ENCODE data around the gene ARHGAP6.

ARHGAP6 gene

DNA sequence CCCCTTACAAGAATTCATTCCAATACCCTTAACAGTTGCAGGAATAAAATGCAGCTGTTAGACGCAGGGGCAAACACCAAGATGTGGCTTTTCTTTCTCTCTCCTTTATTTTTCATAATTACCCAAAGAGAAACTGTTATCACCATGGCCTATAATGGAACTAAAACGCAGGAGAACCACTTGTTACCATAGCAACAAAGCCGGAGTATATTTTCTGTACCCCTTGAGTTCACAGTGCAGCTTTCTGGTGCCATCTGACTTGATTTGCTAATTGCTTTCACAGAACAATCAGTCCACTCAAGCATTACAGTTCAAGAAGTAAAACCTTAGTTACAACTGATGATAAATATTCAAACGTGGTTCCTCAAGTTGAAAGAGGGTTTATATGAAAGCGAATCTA lies 214.6 kb downstream of the ARHGAP6 start:
- DNase-seq, result no peak

DNA sequence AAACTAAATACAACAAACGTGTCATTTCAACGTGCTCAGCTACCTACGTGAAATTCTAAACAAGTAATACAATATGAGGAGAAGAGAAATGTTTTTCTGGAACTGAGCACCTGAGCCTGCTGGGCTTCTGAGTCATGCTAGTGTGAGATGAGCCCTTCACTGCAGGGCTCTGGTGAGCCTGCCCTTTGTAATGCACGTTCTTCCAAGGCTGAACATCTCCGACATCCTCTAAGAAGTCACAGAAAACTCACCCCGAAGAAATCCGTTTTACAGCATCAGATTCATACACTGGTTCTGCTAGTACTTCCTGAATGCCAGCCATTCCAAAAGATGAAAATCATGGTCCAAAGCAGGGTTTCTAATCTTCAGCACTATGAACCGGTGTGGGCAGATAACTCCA lies 215.4 kb downstream of the ARHGAP6 start:
- no peak for DNase-seq

DNA sequence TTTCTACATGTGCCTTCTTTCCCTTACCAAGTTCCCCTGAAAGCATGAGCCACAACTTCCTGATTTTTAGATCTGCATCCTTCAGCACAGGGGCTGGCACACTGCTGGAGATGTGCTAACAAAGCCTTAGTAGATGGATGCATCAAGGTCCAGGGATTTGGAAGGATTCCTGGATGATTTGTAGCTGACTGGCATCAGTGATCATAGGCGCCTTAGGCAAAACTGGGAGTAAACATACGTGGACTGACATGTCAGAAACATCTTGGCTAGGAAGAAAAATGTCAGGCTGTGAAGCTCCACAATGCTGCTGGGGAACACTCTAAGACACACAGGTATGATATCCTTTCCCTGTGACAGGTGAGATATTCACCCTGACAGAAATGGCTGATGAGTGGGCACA lies 216.1 kb downstream of the ARHGAP6 start:
- DNase-seq, result no peak

DNA sequence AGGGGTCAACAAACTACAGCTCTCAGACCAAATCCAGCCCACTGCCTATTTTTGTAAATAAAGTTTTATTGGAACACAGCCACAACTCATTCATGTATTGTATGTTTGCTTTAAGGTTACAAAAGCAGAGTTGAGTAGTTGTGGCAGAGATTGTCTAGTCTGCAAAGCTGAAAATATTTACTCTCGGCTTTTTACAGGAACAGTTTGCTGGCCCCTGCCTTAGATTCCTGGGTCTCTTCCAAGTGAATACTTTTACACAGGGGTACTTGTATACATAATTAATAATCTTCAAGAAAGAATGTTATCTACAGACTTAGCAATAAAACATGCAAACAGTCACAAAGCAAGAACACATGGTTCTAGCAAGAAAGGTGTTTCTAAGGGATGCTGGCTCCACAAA lies 218.3 kb downstream of the ARHGAP6 start:
- no peak for DNase-seq

DNA sequence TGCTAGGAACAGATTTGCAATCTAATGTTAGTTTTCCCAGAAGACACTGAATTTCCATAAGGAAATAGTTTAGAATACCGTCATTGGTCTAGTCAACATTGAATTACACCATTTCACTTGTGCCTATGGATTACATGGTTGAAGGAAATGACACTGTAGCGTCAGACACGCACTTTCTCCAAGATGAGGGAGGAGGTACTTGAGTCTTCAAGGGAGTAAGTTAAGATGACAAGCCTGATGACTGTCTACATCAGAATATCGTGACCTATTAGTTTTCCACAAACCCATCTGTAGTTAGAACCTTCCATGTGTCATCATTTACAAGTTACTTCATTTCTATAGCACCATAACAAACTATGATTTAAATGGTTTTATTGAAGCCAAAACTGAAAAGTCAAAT lies 218.8 kb downstream of the ARHGAP6 start:
- DNase-seq, result no peak

DNA sequence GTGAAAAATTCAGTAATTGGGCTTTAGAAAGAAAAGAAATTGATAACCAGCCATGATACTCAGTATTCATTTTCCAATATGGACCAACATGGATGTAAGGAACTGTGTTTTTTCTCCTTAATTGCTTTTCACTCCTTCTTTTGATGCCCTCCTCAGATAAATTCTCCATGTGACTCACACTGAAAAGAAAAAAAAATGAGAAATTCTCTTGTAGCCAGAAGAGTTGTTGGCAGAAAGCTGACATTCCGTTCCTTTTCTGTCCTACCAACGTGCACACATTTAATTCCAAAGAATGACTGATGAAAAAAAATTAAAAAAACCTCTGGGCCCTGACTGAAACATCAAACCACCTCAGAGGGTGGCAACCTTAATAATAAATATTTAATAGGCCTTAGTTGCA lies 219.4 kb downstream of the ARHGAP6 start:
- DNase-seq, result no peak

DNA sequence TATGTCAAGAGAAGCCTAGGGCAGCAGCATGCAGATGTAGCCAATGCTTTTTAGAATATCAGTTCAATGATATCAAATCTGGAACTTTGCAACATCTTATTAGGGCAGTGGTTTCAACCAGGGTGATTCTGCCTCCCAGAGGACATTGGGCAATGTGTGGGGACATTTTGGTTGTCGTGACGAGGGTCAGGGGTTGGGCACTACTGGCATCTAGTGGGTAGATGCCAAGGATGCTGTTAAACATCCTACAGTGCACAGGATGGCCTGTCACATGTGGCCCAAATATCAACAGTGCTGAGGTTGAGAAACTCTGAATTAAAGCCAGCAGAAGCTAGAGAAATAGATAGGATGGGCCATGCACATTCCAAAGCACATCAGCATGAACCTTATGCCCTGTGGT lies 220.2 kb downstream of the ARHGAP6 start:
- DNase-seq, result no peak

DNA sequence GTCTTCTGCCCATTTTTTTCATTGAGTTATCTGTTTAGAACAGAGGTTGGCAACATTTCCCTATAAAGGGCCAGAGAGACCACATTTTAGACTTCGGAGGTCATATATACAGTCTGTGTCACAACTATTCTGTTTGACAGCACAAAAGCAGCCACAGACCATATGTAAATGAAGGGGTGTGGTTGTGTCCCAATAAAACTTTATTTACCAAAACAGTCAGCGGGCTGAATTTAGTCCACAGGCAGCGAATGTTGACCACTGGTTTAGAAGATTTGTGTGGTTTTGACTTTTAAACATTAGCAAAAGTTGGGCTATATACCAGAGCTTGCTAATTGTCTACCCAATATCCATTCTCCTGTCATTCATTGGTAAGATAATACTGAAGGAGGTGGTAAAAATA lies 221.7 kb downstream of the ARHGAP6 start:
- no peak for DNase-seq

DNA sequence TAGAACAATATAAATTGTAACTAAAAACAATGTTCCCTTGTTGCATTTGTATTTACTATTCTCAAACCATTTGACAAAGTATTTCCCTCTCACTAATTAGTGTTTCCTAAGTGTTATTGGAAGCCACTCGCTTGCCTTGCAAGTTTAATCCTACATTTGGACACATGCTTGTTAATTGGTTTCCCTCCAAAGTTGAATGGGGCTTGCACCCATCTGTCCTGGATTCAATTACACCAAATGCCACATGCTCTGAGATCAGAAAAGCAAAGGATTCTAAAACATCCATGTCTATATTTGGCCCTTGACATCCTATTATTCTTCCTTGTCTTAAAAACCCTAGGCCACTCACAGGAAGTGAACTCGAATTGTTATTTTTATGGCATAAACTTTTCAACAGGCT lies 225.9 kb downstream of the ARHGAP6 start:
- DNase-seq, result no peak

DNA sequence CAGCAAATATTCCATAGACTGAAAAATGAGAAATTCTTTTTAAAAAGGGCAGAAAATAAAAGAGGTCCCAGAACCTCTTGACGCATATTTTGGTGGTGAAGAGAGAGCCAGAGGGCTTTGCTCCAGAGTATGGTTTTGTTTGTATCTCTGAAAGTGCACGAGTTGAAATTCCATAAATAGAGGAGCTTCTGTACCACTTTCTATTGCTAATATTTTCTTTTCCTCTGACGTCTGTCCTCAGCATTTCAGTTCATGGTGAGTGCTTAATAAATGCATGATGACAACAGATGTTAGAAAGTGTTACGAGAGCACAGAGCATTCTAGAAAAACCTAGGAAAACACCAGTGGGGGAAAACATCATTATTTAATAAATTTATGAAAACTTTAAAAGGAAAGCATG lies 227.0 kb downstream of the ARHGAP6 start:
- DNase-seq, result no peak

DNA sequence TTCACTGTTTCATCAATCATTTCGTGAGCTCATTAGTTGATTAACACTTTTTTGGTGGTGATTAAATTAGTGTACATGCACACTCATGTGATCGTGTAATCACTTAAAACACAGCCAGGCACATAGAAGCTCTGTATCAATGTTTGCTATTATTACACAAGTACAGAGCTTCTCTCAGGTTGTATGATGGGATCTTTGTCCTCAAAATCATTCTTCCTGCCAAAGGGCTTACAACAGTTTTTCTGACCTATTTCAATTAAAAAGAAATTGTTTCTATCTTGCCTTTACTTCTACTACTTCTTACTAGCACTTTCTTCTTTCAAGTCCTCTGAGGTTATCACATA lies 227.4 kb downstream of the ARHGAP6 start:
- DNase-seq, result no peak

DNA sequence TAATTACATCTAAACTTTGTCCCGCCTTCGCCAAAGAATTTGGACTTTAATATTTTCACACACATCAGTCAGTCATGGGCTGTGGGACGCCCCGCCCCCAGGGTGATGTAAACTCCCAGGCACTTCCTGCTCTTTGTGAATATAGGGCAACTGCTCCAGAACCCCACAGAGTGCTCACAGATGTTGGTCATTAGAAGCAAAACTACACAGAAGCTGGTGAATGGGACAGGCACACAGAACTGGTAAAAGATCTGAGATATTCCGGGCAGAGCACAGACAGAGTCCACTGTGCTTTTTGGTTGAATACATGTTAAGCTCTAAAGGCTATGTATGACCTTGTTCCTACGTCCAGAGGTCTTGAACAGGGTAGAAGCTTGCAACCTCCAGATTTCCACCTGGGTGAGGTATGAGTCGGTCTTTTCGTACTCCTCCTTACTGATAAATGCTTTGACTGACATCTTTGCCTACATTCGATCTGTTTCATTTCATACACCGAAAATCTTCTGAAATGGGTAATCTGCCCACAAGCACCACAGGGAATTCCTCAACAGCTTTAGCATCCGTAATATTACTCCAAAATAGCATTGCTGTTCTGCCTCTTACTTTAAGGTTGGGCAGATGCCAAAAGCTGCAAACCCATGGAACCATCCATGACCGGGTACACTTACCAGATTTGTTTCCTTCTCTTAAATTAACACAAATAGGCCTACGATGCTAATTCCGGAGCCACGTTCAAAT lies 227.9 kb downstream of the ARHGAP6 start:
- DNase-seq, result no peak

DNA sequence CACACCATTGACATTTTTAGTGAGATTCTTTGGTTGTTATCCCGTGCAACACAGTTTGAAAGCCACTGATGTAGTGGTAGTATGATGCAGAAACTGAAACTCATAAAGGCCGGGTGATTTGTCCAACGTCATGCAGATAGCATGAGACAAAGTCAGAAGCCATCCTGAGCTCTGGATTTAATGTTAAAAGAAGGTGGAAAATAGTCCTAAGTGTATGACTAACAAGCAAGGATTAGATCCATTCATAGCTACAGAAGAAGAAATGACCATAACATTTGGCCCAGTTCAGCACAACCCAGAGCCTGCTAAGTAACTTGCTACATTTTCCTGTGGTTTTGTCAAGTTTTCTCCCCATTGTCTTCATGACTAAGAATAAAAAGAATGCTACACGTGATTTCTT lies 230.2 kb downstream of the ARHGAP6 start:
- no peak for DNase-seq

DNA sequence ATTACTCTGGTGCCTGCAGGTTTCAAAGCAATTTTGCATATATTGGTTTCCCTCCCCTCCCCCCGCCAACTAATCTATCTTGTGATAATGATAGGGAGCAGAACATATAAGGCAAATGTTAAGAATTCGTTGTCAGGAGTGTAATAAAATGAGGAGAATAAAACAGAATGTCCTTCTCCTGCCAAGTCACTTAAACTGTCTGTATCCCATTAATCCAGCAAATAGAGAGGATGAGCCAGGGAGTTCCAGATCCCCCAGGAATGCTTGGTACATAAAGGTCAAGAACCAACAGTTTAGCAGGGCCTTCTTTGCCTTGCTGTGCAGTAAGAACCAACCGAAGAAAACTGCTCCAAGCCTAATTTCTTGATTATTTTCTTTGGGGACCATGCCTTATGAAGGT lies 231.1 kb downstream of the ARHGAP6 start:
- DNase-seq, result no peak

DNA sequence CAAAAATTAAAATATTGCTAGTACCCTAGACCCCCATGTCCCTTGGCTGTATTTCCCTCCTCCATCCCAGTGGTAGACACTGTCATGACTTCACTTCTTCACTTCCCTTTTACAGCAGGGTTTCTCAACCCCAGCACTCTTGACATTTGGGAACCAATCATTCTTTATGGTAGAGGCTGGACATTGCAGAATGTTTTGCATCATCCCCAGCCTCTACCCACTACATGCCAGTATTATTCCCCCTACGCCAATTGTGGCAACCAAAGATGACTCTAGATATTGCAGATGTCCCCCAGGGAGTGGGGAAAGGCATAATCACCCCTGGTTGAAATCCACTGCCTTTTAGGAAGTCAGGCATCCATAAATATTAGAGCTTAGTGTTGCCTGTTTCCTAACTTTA lies 233.9 kb downstream of the ARHGAP6 start:
- DNase-seq, result no peak

DNA sequence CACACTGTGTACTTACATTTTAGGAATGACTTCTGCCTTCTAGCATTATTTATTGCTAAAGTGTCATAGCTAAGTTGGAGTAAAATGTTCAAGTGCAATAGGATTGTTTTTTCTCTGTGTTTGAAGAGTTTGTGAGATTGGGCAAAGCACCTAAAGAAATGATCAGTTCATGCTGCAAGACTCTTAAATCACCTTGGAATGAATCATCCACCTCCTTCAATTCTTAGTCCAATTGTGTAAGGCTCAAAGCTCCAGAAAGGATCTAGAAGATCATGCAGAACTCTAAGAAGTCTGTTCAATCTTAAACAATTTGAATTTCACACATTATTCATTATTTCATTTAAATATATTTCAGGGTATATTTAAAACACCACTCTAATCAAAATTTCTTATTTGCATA lies 235.4 kb downstream of the ARHGAP6 start:
- DNase-seq, result no peak

DNA sequence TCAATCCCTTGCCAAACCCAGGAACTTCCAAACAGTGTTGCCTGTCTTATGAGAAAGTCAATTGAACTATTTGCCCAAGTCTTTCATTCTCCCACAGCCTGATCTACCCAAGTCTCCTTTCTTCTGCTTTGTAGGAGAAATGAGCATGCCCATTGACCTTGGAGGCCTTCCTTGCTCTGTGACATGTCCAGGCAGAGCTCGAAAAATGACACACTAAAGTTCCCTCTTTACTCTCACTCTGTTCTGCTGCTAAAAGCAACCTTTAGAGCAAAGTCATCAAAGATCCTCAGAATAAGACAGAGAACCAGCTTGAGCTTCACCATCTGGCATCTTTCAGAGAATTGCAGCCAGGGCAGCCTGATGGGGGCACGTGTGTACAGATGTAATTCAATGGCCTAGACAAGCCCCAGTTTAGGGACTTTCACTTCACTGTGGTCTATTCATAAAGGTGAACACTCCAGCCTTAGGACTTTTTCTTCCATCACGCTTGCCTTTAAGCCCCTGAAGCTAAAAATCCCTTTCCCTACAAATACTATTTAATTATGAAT lies 236.1 kb downstream of the ARHGAP6 start:
- no peak for DNase-seq

DNA sequence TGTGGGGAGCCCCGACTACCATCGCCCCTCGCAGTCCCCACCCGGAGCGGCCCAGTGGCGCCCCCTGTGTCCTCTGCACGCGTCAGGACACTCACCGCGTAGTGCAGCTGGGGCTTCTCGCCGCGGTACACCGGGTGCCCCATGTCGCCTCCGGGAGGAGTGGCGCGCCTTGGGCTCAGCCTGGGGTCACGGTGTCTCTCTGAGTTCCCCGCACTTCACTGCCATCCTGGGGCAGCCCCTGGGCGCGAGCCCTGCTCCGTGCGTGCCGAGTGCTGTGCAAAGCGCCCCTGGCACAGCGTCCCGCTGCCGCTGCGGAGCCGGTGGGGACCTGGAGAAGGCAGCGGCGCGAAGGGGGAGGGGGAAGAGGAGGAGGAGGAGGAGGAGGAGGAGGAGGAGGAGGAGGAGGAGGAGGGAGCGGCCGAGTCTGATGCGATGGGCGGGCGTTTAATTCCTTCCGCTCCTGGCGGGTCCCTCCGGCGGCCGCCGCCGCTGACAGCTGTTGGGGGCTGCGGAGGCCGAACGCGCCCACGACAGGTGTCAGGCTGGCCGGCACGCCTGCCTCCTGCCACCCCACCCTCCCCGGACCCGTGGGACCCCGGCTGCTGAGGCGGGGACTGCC lies 238.2 kb downstream of the ARHGAP6 start:
- no peak for DNase-seq

DNA sequence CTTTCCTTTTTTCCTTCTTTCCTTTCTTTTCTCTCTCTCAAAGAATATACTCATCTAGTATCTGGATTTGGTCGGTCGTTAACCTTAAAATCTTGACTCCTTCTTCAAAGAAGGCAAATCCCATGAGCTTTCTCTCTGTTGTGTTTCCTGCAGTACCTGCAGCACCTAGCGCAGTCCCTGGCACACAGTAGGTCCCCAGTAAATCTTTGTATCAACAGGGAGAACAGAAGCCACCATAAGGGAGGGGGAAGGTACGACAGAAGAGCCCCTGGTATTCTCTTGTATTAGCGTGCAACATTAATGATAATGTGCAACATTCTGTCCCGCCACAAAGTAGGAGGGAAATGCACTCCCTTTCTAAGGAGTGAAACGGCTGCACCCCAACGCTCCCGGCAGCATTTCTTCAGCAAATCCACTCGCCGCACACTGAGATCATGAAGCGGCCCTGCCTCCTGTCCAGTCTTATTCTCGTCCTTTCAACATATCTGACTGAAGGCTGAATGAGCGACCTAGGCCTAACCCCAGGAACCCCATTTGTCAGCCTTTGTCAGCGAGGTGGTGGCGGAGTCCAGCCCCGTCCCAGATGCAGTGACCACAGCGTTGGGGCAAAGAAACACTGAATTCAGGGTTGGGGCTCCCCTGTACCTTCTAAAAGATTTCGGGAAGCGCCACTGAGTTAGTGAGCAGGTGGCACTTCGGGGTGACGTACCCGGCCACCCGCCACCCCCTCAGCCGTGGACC lies 238.8 kb downstream of the ARHGAP6 start:
- no peak for DNase-seq

DNA sequence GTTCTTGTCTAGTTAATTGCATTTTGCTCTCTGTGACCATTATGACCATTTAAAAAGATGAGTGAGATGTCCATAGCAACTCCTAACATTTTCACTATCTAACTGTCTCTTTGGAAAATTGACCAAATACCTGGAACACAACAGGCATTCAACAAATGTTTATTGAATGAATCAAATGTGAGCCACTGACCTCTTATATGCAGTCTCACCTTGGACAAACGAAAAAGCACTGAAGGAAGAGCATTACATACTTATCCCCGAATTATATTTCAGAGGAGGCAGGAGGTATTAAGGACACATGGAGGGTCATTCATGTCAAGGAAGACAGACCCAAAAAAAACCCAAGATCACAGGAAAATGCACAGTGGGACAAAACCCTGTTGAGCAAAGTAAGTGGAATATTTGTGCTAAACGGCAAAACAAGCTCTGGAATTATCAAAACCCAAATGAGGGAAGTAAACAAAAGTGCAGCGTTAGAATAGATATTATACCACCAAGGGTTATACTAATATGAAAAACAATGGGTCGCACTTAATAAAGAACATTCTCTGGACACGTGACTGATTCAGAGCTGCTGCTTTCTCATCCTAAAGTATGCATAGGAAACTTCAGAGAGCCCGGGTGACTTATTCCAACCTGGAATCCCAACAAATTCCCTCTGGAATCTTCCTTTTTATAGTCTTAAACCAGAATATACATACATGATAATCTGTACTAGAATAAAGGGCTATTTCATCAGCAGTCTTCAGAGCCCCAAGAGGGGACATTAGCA lies 240.6 kb downstream of the ARHGAP6 start:
- no peak for DNase-seq

DNA sequence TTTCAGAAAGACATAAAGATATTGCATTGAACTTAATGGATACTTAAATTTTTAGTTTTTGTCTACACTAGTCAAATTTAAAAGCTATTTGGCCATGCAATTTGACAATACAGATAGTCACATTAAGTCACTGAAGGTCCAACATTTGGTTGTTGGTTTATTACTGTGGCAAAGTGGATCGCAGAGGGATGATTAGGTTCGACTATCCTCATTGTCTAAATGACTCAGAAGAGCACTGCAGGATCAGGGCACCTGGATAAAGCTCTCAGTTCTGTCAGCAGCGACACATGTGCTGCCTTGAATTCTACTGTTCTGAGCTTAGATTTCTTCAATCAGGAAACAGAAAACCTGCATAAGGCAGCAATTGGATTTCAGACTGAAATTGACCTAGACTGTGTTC lies 241.8 kb downstream of the ARHGAP6 start:
- DNase-seq, result no peak

DNA sequence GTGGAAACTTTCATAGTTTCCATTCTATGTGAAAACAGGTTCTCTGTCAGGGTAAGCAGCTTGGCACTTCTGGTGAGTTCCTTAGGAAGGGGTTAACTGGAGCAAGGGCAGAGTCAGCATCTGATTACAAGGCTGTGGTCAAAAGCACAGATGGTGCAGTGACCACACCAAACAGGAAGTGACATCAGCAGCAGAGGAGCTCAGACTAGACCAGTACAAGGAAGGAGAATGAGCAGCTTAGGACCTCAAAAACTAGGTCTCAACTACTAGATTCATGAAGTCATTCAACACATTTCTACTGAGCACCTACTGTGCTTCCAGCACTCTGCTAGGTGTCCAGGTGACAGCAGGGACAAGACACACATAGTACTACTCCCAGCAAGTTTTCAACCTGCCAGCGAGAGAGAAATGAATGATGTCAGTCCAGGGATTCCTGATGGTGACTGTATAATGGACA lies 242.3 kb downstream of the ARHGAP6 start:
- no peak for DNase-seq

DNA sequence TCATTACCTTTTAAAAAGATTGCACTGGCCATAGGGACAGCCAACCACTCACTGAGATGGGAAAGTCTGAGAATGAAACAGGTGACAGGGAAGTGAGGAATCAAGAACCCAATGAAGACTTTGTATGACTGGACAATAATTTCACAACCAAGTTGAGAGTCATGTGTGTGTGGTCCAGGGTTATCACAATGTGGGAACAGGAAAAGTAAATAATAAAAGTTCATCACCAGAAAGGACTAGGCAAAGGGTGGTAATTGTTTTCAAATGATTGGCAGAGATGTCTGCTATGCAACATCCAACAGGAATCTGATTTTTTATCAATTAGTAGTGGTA lies 243.2 kb downstream of the ARHGAP6 start:
- DNase-seq, result no peak

Measured in activated T-cell treated with anti-CD3 and anti-CD28 coated beads for 4 hours (primary cell).